Left cardiac atrium (tissue), 4 donors: ENCODE measurements around the gene BHLHE41. TPM values are rescaled to one million over a fixed set of nuclear protein-coding genes. Genes with fewer than 3 reads are reported as not detected.

Source experiments
- ATAC-seq, 2 donors: fragments of 200-7000 bp; cut with Tn5 transposase; one replicate each; pipeline ENCODE4 v1.9.1; 2020; ENCODE audit warnings: mild to moderate bottlenecking in 2 of 2, moderate library complexity in 2 of 2
- DNase-seq: peaks from one replicate; pipeline ENCODE4 v3.0.0-alpha.2; 2020
- intact Hi-C, 2 donors: fragments of 100-400 bp; cut with DNase I; formaldehyde crosslinking; loops; one replicate each; pipeline versions ENCODE4 v1.14.1 to v1.15.1; 2022 to 2023
- total RNA-seq, 2 donors: library from RNA; stranded (reverse); fragmentation: NEBNext Ultra II Directional; extraction: Animal tissue kit (Norgen Biotek cat#: 25700); gene quantifications; one replicate each; pipeline ENCODE4 v1.2.1, GENCODE V29; 2021
- donor health status: DM: no; HTN: yes; CAD: no.
- donor health status: DM: no; HTN: yes; CAD: no; lungs with severe emphysema.
- donor health status: DM: yes; HTN: yes; CAD: no.
- donor health status: Dilated cardiomyopathy.

BHLHE41 gene
- total RNA-seq, 2 donors from 2014 or later: 18.6 to 35.8 TPM

GRCh38 chr12:26120561-26121274 is 4.1 kb downstream of the BHLHE41 start:
- intact Hi-C loops: loop anchor here in 1 of 2 donors (5.0 kb wide), 1 partner anchor 302 kb away; no protein-coding TSS in a partner anchor
- no peak for ATAC-seq
- no peak for DNase-seq

GRCh38 chr12:26119391-26119989 is 5.3 kb downstream of the BHLHE41 start:
- DNase-seq: no peak
- intact Hi-C loops: no loop called here
- no peak for ATAC-seq

- intact Hi-C loops: no loop called here
- ATAC-seq (no peak), DNase-seq (no peak)
Measured at GRCh38 chr12:26118308-26118707, 6.5 kb downstream of the BHLHE41 start.

GRCh38 chr12:26116829-26117715 is 7.8 kb downstream of the BHLHE41 start:
- DNase-seq: no peak
- no peak for ATAC-seq
- intact Hi-C loops: no loop called here

- DNase-seq: no peak
- intact Hi-C loops: no loop called here
- ATAC-seq: no peak
Measured at GRCh38 chr12:26114720-26115401, 10.0 kb downstream of the BHLHE41 start.

GRCh38 chr12:26113853-26114719 is 10.8 kb downstream of the BHLHE41 start:
- peak; percentile 93 to 97 for ATAC-seq
- intact Hi-C loops: no loop called here
- peak; percentile 93 for DNase-seq

- DNase-seq (no peak), ATAC-seq (peak; percentile 5 to 10)
- intact Hi-C loops: no loop called here
Measured at GRCh38 chr12:26113181-26113654, 11.6 kb downstream of the BHLHE41 start.

GRCh38 chr12:26112703-26113147 is 12.1 kb downstream of the BHLHE41 start:
- ATAC-seq: no peak
- intact Hi-C loops: no loop called here
- no peak for DNase-seq

GRCh38 chr12:26112232-26112631 is 12.6 kb downstream of the BHLHE41 start:
- DNase-seq: no peak
- intact Hi-C loops: no loop called here
- ATAC-seq: no peak

GRCh38 chr12:26109343-26109881 is 15.4 kb downstream of the BHLHE41 start:
- intact Hi-C loops: no loop called here

GRCh38 chr12:26108915-26109314 is 15.9 kb downstream of the BHLHE41 start:
- ATAC-seq (no peak), DNase-seq (no peak)
- intact Hi-C loops: no loop called here

More at GRCh38 chr12:26109343-26109881, 15.4 kb downstream of the BHLHE41 start:
- ATAC-seq: peak in 1 of 2 donors; percentile 20
- peak; percentile 28 for DNase-seq

GRCh38 chr12:26106347-26106746 is 18.5 kb downstream of the BHLHE41 start:
- no peak for DNase-seq
- no peak for ATAC-seq

GRCh38 chr12:26102953-26103352 is 21.9 kb downstream of the BHLHE41 start:
- intact Hi-C loops: no loop called here
- ATAC-seq: no peak
- DNase-seq: no peak

More at GRCh38 chr12:26106347-26106746, 18.5 kb downstream of the BHLHE41 start:
- intact Hi-C loops: no loop called here

- intact Hi-C loops: no loop called here
- ATAC-seq (no peak), DNase-seq (no peak)
Measured at GRCh38 chr12:26101763-26102162, 23.1 kb downstream of the BHLHE41 start.

- no peak for DNase-seq
- ATAC-seq: no peak
- intact Hi-C loops: no loop called here
Measured at GRCh38 chr12:26101350-26101734, 23.5 kb downstream of the BHLHE41 start.

- intact Hi-C loops: no loop called here
- ATAC-seq (no peak), DNase-seq (no peak)
Measured at GRCh38 chr12:26100666-26101349, 24.0 kb downstream of the BHLHE41 start.
